Tibial nerve (tissue), 4 donors: ENCODE results near the gene TXNDC12.

ENCODE experiments used
- CTCF ChIP-seq, 5 experiments: fragments of 200-600 bp in 3 of 5; fragments of 450-650 bp in 2 of 5; sonication (generic) in 3 of 5; IDR thresholded peaks; one replicate each; pipeline ENCODE4 v1.5.1; 2016 to 2019; ENCODE audit warnings: antibody characterized with exemption in 5 of 5, mild to moderate bottlenecking in 3 of 5, moderate library complexity in 2 of 5
- EP300 ChIP-seq, 2 donors: sonication (generic); formaldehyde crosslinking; IDR thresholded peaks; one replicate each; pipeline ENCODE4 v1.6.1; 2017; ENCODE audit warnings: antibody characterized with exemption in 2 of 2, mild to moderate bottlenecking in 1 of 2

DNA sequence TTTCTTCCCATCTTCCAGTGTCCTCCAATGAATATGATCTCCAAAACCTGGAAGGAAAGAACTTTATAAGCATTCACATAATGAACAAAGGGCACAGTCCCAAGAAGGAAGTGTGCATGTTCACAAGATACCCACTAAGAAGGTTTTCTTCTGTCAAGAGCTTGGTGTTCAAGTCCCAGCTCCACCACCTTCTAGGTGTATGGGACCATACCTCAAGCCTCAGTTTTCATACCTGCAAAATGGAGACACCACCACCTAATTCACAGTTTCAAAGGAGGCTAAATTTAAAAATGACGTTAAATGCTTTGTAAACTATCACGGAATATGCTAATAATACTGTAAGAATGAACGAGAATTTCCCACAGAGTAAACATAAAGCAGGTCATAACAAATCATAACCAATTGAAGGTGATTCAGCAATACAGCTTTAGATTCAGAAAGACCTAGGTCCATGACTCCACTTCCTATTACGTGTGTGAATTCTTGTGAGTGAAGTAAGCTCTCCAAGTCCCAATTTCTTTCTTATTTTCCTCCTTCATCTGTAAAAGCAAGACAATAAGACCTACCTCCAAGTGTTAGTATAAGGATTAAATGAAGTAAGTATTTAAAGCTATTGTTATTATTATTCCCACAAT is 13.3 kb downstream of the TXNDC12 start:
- TF ChIP-seq EP300 (IDR thresholded peaks at IDR 0.05): no peak
- TF ChIP-seq CTCF (IDR thresholded peaks at IDR 0.05): no peak
